ENCODE results near the gene GOLT1A.

GOLT1A gene

DNA sequence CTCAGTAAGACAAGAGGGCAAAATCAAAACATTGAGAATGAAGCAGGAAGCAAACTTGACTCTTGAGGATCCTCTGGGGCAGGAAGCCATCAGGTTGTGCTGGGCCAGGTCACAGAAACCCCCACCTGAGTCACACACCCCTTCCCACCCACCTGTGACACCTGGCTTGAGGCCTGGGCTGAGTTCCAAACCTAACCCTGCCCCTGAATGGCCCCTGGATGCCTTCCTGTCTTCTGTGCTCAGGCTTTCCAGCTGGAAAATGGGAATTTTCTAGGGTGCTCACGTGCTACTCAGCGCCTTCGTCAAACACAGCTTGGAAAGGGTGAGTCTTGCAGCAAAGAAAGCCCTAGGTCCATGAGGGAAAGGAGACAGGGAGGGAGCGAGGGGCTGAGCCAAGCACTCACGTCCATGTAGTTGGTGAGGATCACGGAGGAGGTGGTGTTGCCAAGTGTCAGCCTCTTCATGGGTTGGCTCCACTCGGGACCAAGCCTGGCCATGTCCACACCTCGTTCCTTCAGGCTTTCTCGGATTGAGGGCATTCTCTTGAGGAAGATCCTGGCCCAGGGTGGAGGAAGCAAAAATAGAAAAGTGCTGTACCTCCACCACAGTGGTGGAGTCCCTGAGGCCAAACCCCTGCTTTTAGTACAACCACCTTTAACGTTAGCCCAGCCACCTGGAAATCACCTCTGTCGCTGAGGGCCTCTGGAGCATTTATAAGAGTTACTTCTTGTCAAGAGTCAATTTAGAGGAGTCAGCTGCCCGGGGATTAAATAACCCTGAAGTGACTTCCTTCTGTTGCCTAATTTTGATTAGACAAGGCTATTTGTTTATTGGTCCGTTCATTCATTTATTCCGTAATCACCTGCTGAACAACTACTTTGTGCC, 51.9 kb downstream of the GOLT1A start:
- no peak for DNase-seq (ENCODE audit: low read depth in 2 of 3, low spot score in 1 of 3)

GRCh38 chr1:204157962-204158361, 55.8 kb downstream of the GOLT1A start:
- DNase-seq (ENCODE audit: low read depth in 2 of 3, low spot score in 1 of 3) = no peak

DNA sequence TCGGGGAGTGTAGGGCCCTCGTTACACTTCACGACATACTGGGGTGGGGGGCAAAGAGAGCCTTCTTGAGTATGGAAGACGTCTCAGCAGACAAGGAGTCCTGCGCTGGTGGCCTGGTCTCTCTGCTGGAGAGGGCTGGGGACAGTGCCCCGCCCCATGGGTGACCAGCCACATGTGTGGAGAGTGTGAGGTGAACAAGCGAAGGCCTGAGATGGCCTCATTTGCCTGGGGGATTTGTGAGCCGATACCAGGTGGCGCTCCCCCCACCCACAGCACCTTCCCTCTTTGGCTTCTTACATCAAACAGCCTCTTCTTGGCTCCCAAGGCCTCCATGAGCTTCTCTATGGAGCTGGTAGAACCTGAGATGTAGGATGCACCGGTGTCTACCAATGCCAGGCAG, 57.9 kb downstream of the GOLT1A start:
- DNase-seq (ENCODE audit: low read depth in 2 of 3, low spot score in 1 of 3) = no peak

DNA sequence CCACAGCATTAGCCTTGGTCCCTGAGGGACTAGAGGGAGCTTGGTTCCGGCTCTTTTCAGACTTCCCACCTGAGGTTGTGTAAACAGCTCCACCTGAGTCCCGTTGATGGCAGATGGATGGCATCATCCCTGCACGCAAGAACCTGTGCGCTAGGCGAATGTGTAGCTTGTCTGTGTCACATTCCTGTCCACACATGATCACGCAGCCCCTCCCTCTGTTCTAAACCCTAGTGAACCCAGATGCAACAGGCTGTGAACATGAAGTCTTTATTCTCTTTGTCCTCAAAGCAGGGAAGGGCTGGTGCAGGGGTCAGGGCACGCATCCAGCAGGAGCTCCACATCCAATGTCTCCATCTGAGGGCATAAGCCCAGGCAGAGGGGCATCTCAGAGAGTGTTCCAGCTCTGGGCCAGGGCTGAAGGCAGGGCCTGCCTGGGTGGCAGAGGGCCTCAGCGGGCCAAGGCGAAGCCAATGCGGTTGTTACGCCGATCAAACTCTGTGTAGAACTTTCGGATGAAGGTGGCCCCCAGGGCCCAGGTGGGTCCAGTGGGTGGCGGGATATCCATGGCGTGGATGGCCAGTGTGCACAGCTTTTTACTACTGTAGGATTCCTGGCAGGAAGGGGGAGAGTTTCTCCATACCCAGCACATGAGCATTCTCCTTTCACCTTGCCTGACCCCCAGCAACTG, 59.1 kb downstream of the GOLT1A start:
- DNase-seq (ENCODE audit: low read depth in 2 of 3, low spot score in 1 of 3) = no peak

GRCh38 chr1:204153667-204154066, 60.1 kb downstream of the GOLT1A start:
- DNase-seq (ENCODE audit: low read depth in 2 of 3, low spot score in 1 of 3) = no peak

DNA sequence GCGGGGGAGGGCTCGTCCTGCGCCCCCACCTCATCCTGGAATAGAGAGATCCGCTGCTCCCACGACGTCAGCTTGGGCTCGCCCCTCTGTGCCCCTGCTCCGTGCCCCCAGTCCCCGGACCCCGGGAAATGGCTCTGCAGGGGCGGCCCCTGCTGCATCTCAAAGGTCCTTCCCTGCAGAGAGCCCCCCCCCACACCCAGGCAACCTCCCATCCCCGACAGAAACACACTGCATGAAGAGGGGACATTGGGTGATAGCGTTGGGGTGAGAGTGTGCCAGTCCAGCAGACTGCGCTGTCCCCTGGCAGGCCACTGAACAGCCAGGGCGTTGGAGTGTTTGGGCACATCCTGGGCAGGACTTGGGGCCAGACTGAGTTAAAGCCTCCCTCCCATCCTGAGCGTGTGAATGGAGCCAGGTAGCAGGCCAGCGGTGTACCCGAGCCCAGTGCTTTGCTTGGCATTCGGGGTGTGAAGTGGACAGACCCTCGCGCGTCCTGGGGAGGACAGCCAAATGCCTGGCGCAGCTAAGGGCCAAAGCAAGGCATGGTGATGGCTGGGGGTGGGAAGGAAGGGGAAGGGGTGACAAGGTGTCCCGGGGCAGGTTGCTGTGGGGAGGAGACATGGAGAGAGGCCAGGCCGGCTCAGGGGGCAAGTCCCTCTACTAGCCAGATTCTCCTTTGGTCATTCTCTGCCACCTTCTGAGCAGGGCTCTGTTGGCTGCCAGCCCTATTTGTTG, 61.3 kb downstream of the GOLT1A start:
- DNase-seq (ENCODE audit: low read depth in 2 of 3, low spot score in 1 of 3) = no peak

- no peak for DNase-seq (ENCODE audit: low read depth in 2 of 3, low spot score in 1 of 3)
Measured at GRCh38 chr1:204151552-204152309, 62.1 kb downstream of the GOLT1A start, which contains the start of gene ETNK2. Gene ETNK2 (minus strand): TSS chr1:204152044. CDS start chr1:204151852, 192 bp downstream.

GRCh38 chr1:204150702-204151551, 62.9 kb downstream of the GOLT1A start:
- DNase-seq (ENCODE audit: low read depth in 2 of 3, low spot score in 1 of 3) = no peak

GRCh38 chr1:204149635-204150565, 63.9 kb downstream of the GOLT1A start:
- DNase-seq (ENCODE audit: low read depth in 2 of 3, low spot score in 1 of 3) = no peak

GRCh38 chr1:204149107-204149506, 64.7 kb downstream of the GOLT1A start:
- no peak for DNase-seq (ENCODE audit: low read depth in 2 of 3, low spot score in 1 of 3)

Measured in stimulated activated CD4-positive, alpha-beta T cell treated with anti-CD3 and anti-CD28 coated beads, Interleukin-12 subunit alpha, Interleukin-12 subunit beta, amount 100 ng/mL, for 48 hours (primary cell).